Fibroblast of skin of right quadriceps (primary cell): Measurements from ENCODE around the gene GRAMD1B.

Source experiments
- DNase-seq: peaks from one replicate; pipeline ENCODE4 v3.0.0-alpha.2; 2013

GRAMD1B gene

DNA sequence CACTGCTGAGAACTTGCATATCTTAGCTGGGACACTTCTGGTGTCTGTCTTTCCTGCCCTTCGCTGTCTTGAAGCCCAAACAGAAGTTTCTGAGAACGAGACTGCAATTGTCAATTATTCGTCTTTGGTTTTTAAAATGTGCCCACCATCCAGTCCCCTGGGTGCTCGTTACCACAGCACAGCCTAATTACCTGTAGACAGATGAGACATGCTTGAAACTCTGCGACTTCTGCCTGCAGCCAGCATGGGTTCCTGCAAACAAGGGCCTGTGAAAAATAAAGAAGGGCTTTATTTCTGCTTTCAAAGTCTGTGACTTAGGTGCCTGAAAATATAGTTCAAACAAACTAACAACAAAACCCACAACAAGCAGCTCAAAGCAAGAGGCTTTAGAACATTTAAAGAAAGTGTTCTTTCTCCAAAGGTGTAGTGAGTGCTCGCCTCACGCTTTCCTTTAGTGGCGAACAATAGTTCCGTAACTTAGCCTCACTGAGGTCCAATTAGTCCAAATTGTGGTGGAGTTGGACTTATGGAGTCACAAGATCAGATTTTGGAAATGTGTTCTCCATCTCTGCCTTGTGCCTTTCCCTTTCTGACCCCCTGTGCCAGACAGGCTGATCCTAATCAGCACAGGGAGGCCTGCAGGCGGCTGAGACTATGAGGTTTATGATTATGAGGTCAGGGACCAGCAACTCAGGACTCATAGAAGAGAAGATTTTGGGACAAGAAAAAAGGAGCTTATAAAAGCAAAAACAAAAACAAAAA is 20.4 kb upstream of the GRAMD1B start:
- DNase-seq = no peak

GRCh38 chr11:123410218-123410549 is 19.9 kb upstream of the GRAMD1B start:
- DNase-seq = no peak

- no peak for DNase-seq
These were observed 16.4 kb upstream of the GRAMD1B start for GRCh38 chr11:123413636-123414035.

DNA sequence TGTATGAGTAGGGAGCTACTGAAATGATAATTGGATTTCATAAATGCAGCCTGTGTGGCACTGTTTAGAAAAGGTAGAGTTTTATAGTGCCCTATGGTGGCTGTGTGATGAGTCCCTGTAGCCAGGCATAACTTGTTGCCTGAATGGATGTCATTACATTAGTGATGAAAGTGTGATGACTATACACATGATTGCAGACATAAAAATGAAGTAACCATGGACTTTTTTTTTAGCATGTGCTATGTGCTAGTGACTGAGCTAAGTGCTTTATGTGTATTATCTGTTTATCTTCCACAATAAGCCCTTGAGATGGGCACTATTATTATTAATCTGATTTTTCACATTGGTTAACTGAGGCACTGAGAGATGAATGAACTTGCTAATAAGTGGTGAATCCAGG is 13.5 kb upstream of the GRAMD1B start:
- DNase-seq = no peak

DNA sequence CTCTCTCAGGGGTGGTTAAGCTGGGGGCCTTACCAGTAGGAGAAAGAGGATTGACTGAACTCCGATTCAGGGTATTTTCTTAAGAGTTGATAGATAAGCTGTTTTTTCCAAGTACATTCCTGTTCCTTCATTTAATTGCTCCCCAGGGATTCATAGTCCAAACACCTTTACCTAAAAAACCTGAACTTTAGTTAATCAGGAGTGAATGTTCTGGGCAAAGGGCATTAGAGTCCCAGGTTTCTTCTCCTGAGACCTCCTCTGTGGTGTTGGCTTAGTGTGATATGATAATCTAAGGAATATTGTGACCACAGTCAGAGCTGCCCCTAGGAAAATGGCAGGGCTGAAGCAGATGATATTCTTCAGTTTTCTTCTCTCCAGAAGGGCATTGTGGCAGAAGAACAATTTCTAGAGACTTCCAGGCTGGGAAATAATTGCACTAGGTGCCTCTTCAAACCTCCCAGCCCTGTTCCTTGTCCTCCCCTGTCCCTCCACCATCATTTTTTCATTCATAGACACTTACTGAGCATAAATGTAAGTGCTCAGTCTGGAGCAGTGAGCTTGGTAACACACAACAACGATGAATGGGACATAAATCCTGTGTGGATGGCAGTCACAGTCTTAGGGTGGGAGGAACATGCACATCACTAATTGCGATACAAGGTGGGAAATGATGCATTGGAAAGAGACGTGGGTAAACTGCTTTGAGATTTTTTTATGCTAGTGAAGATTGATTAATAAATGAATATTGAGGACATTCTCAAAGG is 11.5 kb upstream of the GRAMD1B start:
- no peak for DNase-seq

DNA sequence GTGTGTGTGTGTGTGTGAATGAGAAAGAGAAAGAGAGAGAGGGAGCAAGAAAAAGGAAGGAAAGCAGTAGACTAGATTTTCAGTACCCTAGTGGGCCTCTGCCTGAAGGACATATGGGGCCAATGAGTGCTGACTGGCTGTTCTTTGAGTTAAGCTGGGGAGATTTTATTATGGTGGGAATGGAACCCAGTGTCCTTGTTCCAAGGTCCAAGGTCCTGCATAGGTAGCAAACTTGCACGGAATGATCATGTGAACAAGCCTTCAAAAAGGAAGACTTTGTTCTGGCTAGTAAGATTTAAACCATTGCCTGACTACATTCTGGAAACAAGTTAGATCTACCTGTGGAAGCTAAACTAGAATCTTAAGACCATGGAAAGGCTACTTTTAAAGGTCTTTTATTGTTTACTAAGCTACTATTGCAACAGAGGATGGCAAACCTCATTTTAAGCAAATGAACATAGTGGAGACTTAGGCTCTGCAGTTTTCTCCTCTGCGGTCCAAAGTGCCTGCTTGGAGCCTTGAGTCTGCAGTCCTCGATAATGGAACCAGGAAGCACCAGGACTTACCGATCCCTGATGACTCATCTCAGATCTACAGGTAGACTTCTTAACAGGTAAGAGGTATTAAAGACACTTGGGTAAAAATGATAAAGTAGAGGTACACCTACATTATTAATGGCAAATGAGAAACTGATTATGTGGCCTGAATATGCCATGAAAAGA is 10.2 kb upstream of the GRAMD1B start:
- no peak for DNase-seq

GRCh38 chr11:123421589-123421988 is 8.5 kb upstream of the GRAMD1B start:
- no peak for DNase-seq

- DNase-seq = no peak
These were observed 4.7 kb upstream of the GRAMD1B start for GRCh38 chr11:123425367-123425766.

DNA sequence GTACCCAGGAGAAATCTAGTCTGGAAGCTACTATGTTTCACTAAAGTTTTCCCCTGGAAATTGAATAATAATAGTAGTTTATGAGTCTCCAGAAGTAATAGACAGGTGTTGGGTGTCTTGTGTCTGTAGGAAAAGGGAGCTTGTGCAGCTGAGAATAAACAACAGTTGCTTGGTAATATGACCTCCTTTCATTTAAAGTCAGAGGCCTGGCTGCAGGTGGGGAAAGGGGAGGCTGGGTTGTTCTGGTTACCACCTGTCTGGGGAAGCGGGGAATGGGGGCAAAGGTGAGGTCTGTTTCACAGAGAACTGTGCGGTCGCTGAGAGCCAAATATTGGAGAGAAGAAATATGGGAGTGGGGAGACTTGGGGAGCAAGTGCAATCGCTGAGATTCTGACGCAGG is 3.3 kb upstream of the GRAMD1B start:
- DNase-seq = no peak

GRCh38 chr11:123427405-123427804 is 2.7 kb upstream of the GRAMD1B start:
- no peak for DNase-seq

GRCh38 chr11:123428116-123428715 is 1.9 kb upstream of the GRAMD1B start:
- no peak for DNase-seq

- peak; percentile 86 for DNase-seq
These were observed 733 bp upstream of the GRAMD1B start for GRCh38 chr11:123429336-123429735.

- DNase-seq = peak; percentile 57
These were observed 840 bp downstream of the GRAMD1B start for GRCh38 chr11:123430721-123431497.

GRCh38 chr11:123431619-123432018 is 1.6 kb downstream of the GRAMD1B start:
- DNase-seq = no peak

GRCh38 chr11:123434262-123434661 is 4.2 kb downstream of the GRAMD1B start:
- peak; percentile 40 for DNase-seq

DNA sequence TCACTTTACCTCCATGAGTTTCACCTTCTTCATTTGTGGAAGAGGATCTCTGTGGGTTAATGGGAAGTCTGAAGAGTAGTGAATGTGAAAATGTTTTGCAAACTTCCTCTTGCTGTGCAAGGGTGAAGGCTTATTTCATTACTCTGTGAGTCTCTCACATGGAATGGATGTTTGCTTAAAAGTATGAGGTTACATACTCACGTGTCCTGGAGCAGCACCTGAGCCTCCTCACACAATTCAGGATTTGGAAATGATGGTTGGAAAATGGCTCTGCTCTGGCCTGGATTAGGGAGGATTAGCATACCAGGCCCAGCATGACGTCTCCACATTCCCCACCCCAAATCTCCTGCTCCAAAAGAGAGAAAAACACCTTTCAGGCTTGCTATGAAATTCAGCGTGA is 4.8 kb downstream of the GRAMD1B start:
- DNase-seq = no peak

GRCh38 chr11:123437236-123437979 is 7.3 kb downstream of the GRAMD1B start:
- DNase-seq = no peak

DNA sequence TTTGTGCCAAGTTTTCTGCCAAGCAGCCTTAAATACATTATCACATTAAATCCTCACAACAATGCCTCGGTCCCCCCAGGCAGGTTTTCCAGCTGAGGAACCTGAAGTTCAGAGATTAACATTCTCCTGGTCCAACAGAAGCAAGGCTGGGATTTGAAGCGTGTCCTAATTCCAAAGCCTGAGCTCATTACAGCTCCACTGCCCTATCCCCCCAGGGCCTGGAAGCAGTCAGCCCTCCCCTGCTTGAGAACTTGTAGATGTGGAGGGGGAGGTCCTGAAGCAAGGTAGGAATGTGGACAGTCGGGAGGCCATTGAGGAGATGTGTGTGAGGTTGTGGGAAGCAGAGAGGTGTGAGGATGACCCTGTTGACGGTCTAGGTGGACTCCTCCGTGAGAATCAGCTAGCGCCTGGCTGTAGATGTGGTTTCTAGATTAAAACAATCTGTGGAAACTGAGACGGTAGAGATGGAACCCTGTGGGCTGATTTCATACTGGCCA is 8.1 kb downstream of the GRAMD1B start:
- peak; percentile 37 for DNase-seq

DNA sequence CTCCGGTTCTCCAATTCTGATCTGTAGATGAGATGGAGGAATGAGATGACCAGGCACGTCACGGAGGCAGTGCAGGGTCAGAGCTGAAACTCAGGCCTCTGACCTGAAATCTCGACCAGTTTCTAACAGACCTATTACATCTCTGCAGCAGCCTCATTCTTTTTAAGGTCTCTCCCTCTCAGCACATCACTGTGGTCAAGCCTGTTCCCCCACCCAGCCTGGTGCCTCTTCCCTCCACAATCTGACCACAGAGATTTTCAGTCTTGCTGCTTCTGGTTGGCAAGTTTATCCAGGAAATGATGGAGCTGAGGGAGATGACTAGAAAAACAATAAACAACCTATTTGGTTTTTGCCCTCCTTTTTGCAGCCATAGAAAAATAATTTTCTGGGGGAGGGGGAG is 9.5 kb downstream of the GRAMD1B start:
- DNase-seq = no peak

DNA sequence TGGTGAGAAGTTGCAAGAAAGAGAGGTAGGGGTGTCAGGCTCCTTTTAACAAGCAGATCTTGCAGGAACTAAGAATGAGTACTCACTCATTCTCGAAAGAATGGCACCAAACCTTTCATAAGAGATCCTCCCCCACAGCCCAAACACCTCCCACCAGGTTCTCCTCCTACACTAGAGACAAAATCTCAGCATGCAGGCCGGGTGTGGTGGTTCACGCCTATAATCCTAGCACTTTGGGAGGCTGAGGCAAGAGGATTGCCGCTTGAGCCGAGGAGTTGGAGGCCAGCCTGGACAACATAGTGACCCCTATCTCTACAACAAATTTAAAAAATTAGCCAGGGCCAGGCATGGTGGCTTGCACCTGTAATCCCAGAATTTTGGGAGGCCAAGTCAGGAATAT is 11.1 kb downstream of the GRAMD1B start:
- DNase-seq = no peak

DNA sequence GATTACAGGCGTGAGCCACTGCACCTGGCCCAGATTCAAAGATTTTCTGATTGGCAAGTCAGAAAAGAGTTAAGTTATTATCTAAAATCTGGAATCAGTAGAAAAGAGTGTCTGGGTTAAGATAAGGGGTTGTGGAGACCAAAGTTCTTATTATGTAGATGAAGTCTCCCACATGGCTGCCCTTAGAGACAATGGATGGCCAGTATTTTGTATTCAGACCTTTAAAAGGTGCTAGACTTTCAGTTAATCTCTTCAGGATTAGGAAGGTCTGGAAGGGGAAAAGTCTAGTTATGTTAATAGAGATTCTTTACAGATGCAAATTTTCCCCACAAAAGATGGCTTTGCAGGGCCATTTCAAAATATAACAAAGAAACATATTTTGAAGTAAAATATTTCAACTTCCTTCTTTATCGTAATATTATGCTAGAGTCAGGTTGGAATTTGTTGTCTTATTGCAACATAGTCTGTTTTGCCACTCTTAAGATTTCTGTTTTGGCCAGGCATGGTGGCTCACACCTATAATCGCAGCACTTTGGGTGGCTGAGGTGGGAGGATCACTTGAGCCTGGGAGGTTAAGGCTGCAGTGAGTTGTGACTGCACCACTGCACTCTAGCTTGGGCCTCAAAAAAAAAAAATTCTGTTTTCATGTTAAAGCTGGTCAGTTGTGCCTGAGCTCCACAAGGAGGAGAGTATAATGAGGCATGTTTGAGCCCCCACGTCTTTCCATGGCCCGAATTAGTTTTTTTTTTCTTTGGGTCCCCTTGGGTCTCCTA is 14.0 kb downstream of the GRAMD1B start:
- no peak for DNase-seq
